Measurements from ENCODE around the gene MEF2C. TPM values are rescaled to one million over a fixed set of nuclear protein-coding genes. Genes with fewer than 3 reads are reported as not detected.

MEF2C gene
- total RNA-seq, 2 experiments from 2014 or later: 0.60 to 0.87 TPM

GRCh38 chr5:88734983-88735382 lies 148.0 kb downstream of the MEF2C start:
- Mint-ChIP-seq H3K27ac (no peak overlapping the region), H3K27me3 (peaks cover 7% of the 10 kb centered on the region), H3K36me3 (ENCODE audit: low read depth) (no peaks in the 10 kb centered on the region), H3K4me1 (ENCODE audit: low read depth) (peaks cover 5% of the 10 kb centered on the region), H3K9me3 (no peaks in the 10 kb centered on the region), H3K4me3 (no peak overlapping the region)
- CTCF ChIA-PET: interaction anchor here (1.3 kb wide), 1 partner anchor 9 kb away, joined by 4 read pairs; no protein-coding TSS in a partner anchor
- POLR2A ChIA-PET: no interaction called here
- intact Hi-C loops (cut with DNase I, micrococcal nuclease): loop anchor here in 1 of 2 experiments (5.0 kb wide), 2 partner anchors 1697 to 1797 kb away; no protein-coding TSS in a partner anchor
- no peaks in the 10 kb centered on the region for H3K9me3 ChIP-seq (ENCODE audit: control insufficient read depth in 1 of 2, insufficient read depth in 1 of 2, low read length in 2 of 2)
- H3K4me1 ChIP-seq (ENCODE audit: insufficient read depth, low read length): no peaks in the 10 kb centered on the region
- H3K4me3 ChIP-seq (ENCODE audit: low read length): no peak overlapping the region
- DNase-seq (no peak), ATAC-seq (ENCODE audit: poor library complexity) (no peak)
- no peaks in the 10 kb centered on the region for H3K36me3 ChIP-seq (ENCODE audit: insufficient read depth, low read length)
- H3K27me3 ChIP-seq (ENCODE audit: control insufficient read depth in 1 of 2, insufficient read depth in 2 of 2, low read length in 2 of 2): peaks cover 0 to 3% of the 10 kb centered on the region in 2 experiments
- TF ChIP-seq, protein P1, sequence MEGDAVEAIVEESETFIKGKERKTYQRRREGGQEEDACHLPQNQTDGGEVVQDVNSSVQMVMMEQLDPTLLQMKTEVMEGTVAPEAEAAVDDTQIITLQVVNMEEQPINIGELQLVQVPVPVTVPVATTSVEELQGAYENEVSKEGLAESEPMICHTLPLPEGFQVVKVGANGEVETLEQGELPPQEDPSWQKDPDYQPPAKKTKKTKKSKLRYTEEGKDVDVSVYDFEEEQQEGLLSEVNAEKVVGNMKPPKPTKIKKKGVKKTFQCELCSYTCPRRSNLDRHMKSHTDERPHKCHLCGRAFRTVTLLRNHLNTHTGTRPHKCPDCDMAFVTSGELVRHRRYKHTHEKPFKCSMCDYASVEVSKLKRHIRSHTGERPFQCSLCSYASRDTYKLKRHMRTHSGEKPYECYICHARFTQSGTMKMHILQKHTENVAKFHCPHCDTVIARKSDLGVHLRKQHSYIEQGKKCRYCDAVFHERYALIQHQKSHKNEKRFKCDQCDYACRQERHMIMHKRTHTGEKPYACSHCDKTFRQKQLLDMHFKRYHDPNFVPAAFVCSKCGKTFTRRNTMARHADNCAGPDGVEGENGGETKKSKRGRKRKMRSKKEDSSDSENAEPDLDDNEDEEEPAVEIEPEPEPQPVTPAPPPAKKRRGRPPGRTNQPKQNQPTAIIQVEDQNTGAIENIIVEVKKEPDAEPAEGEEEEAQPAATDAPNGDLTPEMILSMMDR (IDR thresholded peaks at IDR 0.05): no peak
- H3K27ac ChIP-seq (ENCODE audit: low read depth in 1 of 2, low read length in 2 of 2): no peak overlapping the region

DNA sequence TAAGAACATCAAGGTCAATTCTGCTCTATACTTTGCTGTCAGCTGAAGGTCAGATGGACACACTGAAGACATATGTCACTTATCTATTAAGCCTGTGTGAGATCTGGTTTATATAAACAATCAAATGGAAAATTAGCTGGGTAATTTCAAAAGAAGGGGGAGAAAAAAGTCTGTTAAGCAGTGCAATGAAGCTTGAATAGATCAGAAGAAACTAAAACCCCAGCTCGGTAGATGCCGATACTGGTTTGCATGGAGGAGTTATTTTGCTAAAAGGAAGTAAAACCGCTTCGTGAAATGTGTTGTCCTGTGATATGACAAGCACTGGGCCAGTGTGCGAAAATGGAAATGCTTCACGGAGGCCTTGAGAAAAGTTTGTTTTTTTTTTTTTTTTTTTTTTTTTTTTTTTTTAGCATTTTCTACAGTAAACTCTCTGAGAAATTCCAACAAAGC lies 148.8 kb downstream of the MEF2C start:
- Histone ChIP-seq H3K4me1 (ENCODE audit: insufficient read depth, low read length) (no peaks in the 10 kb centered on the region), H3K4me3 (ENCODE audit: low read length) (no peak overlapping the region), H3K27me3 (ENCODE audit: control insufficient read depth in 1 of 2, insufficient read depth in 2 of 2, low read length in 2 of 2) (peaks cover 0 to 3% of the 10 kb centered on the region in 2 experiments), H3K36me3 (ENCODE audit: insufficient read depth, low read length) (no peaks in the 10 kb centered on the region), H3K27ac (ENCODE audit: low read depth in 1 of 2, low read length in 2 of 2) (no peak overlapping the region), H3K9me3 (ENCODE audit: control insufficient read depth in 1 of 2, insufficient read depth in 1 of 2, low read length in 2 of 2) (no peaks in the 10 kb centered on the region)
- ChIA-PET CTCF (interaction anchor here (1.3 kb wide), 1 partner anchor 8 kb away, joined by 4 read pairs; no protein-coding TSS in a partner anchor), POLR2A (interaction anchor here (0.6 kb wide), 1 partner anchor 953 kb away, joined by 4 read pairs; no protein-coding TSS in a partner anchor)
- Mint-ChIP-seq H3K9me3 (no peaks in the 10 kb centered on the region), H3K4me3 (no peak overlapping the region), H3K27ac (no peak overlapping the region), H3K27me3 (peaks cover 11% of the 10 kb centered on the region), H3K36me3 (ENCODE audit: low read depth) (no peaks in the 10 kb centered on the region), H3K4me1 (ENCODE audit: low read depth) (peaks cover 5% of the 10 kb centered on the region)
- intact Hi-C loops (cut with DNase I, micrococcal nuclease): loop anchor here in 1 of 2 experiments (5.0 kb wide), 2 partner anchors 1698 to 1798 kb away; no protein-coding TSS in a partner anchor
- TF ChIP-seq, protein P1 (IDR thresholded peaks at IDR 0.05): no peak
- no peak for ATAC-seq (ENCODE audit: poor library complexity)
- peak in 3 of 14 experiments; percentile 21 to 32 (median 23) for DNase-seq

DNA sequence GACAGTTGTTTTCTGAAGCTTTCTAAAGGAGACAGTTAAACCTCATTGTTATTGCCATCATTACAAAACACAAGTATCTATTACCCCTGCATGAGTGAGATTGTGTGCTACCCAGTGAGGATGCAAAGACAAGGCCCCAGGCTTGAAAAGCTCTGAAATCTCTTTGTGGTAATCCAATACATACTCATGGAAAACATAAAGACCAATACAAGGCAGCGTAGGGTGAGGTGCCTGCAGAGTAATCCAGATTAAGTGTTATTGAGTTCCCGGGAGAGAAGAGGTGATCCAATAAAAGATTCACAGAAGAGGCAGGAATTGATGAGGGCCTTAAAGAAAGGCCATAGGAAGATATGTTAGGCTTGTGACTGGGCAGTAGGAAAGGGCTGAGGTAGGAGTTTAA lies 150.1 kb downstream of the MEF2C start:
- DNase-seq: no peak
- Histone ChIP-seq H3K4me3 (ENCODE audit: low read length) (no peak overlapping the region), H3K9me3 (ENCODE audit: control insufficient read depth in 1 of 2, insufficient read depth in 1 of 2, low read length in 2 of 2) (no peaks in the 10 kb centered on the region), H3K27ac (ENCODE audit: low read depth in 1 of 2, low read length in 2 of 2) (no peak overlapping the region), H3K27me3 (ENCODE audit: control insufficient read depth in 1 of 2, insufficient read depth in 2 of 2, low read length in 2 of 2) (peaks cover 0 to 3% of the 10 kb centered on the region in 2 experiments), H3K36me3 (ENCODE audit: insufficient read depth, low read length) (no peaks in the 10 kb centered on the region), H3K4me1 (ENCODE audit: insufficient read depth, low read length) (no peaks in the 10 kb centered on the region)
- no peaks in the 10 kb centered on the region for H3K9me3 Mint-ChIP-seq
- intact Hi-C loops (cut with DNase I, micrococcal nuclease): loop anchor here in 1 of 2 experiments (5.0 kb wide), 2 partner anchors 1699 to 1799 kb away; no protein-coding TSS in a partner anchor
- no peak overlapping the region for H3K27ac Mint-ChIP-seq
- H3K36me3 Mint-ChIP-seq (ENCODE audit: low read depth): no peaks in the 10 kb centered on the region
- CTCF ChIA-PET: no interaction called here
- no peak for ATAC-seq (ENCODE audit: poor library complexity)
- H3K4me3 Mint-ChIP-seq: no peak overlapping the region
- peaks cover 5% of the 10 kb centered on the region for H3K4me1 Mint-ChIP-seq (ENCODE audit: low read depth)
- POLR2A ChIA-PET: no interaction called here
- TF ChIP-seq, protein P1 (IDR thresholded peaks at IDR 0.05): no peak
- H3K27me3 Mint-ChIP-seq: peaks cover 7% of the 10 kb centered on the region
